Measurements from ENCODE around the gene BRD1.

DNA sequence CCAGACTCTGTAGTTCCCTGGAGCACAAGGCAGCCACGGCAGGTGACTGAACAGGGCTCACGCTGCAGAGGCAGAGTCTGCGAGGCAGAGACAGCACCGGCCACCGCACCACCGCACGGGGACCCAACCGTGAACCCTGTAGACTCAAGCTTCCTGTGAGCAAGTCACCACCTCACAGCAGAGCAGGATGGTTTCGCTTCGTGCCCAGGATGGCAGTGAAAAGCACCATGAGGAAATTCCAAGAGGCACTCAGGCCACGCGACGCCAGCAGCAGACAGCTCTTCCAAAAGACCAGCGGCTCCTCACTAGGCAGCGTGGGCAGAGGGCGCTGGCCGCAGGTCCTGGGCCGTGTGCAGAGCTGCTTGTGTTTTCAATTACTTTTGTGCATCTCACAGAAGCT, 24.5 kb downstream of the BRD1 start:
- TF ChIP-seq CEBPB (IDR thresholded peaks at IDR 0.05), result no peak
- no peak for TF ChIP-seq EP300 (IDR thresholded peaks at IDR 0.05; ENCODE audit: borderline replicate concordance)
- TF ChIP-seq, protein P1, sequence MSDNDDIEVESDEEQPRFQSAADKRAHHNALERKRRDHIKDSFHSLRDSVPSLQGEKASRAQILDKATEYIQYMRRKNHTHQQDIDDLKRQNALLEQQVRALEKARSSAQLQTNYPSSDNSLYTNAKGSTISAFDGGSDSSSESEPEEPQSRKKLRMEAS (IDR thresholded peaks at IDR 0.05), result no peak
- no peak for TF ChIP-seq TAF1 (IDR thresholded peaks at IDR 0.05; ENCODE audit: low read depth)
- no peak for TF ChIP-seq YY1 (IDR thresholded peaks at IDR 0.05; ENCODE audit: low read depth)
- TF ChIP-seq, protein P2, sequence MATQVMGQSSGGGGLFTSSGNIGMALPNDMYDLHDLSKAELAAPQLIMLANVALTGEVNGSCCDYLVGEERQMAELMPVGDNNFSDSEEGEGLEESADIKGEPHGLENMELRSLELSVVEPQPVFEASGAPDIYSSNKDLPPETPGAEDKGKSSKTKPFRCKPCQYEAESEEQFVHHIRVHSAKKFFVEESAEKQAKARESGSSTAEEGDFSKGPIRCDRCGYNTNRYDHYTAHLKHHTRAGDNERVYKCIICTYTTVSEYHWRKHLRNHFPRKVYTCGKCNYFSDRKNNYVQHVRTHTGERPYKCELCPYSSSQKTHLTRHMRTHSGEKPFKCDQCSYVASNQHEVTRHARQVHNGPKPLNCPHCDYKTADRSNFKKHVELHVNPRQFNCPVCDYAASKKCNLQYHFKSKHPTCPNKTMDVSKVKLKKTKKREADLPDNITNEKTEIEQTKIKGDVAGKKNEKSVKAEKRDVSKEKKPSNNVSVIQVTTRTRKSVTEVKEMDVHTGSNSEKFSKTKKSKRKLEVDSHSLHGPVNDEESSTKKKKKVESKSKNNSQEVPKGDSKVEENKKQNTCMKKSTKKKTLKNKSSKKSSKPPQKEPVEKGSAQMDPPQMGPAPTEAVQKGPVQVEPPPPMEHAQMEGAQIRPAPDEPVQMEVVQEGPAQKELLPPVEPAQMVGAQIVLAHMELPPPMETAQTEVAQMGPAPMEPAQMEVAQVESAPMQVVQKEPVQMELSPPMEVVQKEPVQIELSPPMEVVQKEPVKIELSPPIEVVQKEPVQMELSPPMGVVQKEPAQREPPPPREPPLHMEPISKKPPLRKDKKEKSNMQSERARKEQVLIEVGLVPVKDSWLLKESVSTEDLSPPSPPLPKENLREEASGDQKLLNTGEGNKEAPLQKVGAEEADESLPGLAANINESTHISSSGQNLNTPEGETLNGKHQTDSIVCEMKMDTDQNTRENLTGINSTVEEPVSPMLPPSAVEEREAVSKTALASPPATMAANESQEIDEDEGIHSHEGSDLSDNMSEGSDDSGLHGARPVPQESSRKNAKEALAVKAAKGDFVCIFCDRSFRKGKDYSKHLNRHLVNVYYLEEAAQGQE (IDR thresholded peaks at IDR 0.05; ENCODE audit: low read depth), result no peak
- no peak for TF ChIP-seq RAD21 (IDR thresholded peaks at IDR 0.05; ENCODE audit: low read depth)
- no peak for TF ChIP-seq TEAD4 (IDR thresholded peaks at IDR 0.05)
- TF ChIP-seq FOXM1 (IDR thresholded peaks at IDR 0.05; ENCODE audit: borderline replicate concordance, low read depth), result no peak
- TF ChIP-seq EGR1 (IDR thresholded peaks at IDR 0.05), result no peak
